Muscle of back (tissue), 11 donors: ENCODE results near the gene CBFB. TPM values are rescaled to one million over a fixed set of nuclear protein-coding genes. Genes with fewer than 3 reads are reported as not detected.

ENCODE experiments used
- DNase-seq, 3 donors: peaks; one replicate each; pipeline versions ENCODE4 v3.0.0 to v3.0.0-alpha.2; 2013
- polyA plus RNA-seq, 10 donors: library from polyadenylated mRNA; unstranded; fragments of 120-200 nt; gene quantifications; one replicate each; pipeline ENCODE4 v1.2.1, GENCODE V29; 2013; ENCODE audit not compliant: insufficient read length in 10 of 10

The CBFB gene
- polyA plus RNA-seq, 10 donors: 36.8 to 59.8 (median 40.7) TPM

DNA sequence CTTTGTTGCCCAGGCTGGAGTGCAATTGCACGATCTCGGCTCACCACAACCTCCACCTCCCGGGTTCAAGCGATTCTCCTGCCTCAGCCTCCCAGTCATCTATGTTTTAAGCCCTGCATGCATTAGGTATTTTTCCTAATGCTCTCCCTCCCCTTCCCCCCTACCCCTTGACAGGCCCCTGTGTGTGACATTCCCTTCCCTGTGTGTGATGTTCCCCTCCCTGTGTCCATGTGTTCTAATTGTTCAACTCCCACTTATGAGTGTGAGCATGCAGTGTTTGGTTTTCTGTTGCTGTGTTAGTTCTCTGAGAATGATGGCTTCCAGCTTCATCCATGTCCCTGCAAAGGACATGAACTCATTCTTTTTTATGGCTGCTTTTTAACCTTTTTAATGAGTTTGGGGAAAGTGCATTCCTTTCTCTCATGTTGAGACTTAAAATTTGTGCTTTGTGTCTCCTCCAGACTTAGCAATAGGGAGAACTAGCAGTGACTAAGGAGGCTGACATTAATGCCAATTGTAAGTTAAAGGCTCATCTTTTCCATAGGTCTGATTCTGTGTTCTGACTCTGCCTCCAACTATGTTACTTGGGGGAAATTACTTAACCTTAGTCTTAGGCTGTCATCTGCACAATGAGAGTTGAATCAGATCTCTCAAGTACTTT, 63.1 kb downstream of the CBFB start:
- DNase-seq: peak in 2 of 3 donors; percentile 34 to 84

DNA sequence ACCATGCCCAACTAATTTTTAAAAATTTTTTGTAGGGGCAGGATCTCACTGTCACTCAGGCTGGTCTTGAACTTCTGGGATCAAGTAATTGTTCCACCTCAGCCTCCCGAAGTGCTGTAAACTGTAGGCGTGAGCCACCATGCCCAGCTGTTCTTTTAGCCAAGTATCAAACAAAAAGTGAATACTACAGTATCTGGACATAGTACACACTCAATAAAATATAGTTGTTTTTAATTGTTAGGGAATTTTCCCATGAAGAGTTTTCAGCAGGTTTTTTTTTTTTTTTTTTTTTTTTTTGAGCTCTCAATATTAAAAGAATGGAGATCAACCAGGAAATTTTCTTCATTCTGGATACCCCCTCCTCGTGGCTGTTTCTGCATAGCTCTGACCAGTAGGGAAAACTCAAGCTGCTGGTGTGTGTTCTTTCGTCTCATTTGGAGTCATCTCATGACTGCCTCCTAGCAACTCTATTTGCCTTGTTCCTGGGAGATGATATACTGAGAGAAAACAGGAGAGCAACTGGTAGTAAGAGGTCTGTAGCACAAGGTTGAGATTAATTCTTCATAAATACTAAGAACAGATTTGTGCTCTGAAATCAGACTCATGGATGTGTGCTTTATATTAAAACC, 64.3 kb downstream of the CBFB start:
- no peak for DNase-seq

GRCh38 chr16:67098599-67098998, 69.7 kb downstream of the CBFB start:
- DNase-seq: no peak

- peak in 1 of 3 donors; percentile 30 for DNase-seq
These were observed 71.8 kb downstream of the CBFB start for GRCh38 chr16:67100569-67101310.

GRCh38 chr16:67101311-67102082, 72.5 kb downstream of the CBFB start:
- peak in 1 of 3 donors; percentile 67 for DNase-seq

DNA sequence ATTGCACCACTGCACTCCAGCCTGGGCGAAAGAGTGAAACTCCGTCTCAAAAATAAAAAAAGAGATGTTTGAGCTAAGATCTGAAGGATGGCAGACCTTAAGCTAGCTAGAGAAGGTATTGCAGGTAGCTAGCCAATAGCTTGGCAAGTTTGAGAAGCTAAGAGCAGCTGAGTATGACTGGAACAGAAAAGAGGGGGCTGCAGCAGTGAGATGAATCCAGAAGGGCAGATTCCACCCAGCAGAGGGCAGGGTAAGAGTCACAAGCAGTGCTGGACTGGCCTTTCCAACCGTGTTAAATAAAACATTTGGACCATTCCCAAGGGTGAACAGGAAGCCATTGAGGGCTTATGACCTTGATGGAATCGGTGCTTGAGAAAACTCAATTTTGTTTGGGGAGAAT, 75.1 kb downstream of the CBFB start:
- peak in 1 of 3 donors; percentile 23 for DNase-seq

- no peak for DNase-seq
These were observed 75.9 kb downstream of the CBFB start for GRCh38 chr16:67104845-67105244.

- DNase-seq: peak in 1 of 3 donors; percentile 21
These were observed 76.3 kb downstream of the CBFB start for GRCh38 chr16:67105246-67105645.

GRCh38 chr16:67105881-67106280, 76.9 kb downstream of the CBFB start:
- peak in 2 of 3 donors; percentile 61 to 62 for DNase-seq

GRCh38 chr16:67108489-67108888, 79.5 kb downstream of the CBFB start:
- no peak for DNase-seq

DNA sequence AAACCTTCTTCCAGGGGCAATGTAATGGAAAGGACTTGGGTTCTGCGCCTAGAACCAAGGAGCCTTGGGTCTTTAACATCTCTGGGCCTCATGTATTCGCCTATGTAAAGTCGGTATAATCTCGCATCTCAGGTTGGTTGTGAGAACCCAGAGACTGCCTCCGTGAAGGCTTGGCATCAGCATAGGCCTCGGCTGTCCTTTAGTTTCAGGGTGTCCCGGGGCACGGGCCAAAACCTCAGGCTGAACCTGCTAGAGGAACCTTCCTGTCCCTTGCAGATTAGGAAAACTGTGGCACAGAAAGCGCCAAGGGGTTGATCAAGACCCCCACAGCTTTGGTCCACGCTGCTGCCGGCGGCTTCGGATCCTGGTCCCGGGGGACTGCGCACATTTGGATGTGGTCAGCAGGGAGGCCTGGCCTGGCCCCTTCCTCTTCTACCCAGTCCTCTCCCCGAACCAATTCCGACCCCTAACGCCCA, 80.0 kb downstream of the CBFB start:
- DNase-seq: no peak

DNA sequence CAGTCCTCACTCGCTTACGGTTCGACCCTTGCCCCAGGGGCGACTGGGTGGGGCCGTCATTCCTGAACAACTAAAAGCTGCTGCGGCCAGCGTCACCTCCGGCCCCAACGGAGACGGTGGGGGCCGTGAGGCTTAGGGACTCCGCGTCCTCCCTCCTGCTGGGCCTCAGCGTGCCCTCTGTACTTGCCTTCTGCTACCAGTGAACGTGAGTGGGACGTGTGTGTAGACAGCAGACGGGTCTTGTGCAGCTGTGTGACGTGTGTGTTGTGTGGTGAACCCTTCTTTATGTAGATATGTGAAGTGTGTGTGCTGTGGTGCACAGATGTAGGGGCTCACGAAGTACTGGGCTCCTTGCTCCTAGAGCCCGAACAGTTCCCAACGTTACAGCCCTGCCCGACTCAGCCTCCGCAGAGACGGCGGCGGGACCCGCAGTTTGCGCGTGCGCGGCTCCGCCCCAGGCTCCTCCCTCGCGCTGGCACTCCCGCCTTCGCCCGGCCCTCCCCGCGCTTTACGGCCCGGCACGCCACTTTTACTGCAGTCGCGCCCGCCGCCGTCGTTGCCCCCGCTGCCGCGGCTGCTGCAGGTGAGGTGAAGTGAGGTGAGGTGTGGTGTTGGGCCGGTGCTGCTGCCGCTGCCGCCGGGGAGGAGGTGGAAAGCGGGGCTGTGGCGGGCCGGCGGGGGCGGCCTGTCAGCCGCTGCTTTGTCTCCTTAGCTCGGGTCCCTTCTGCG, 80.6 kb downstream of the CBFB start, which contains the start of gene PHAF1:
Gene PHAF1, plus strand, starts transcription at position 535 of the 729 bp plus-strand sequence. CDS start 235 bp downstream, outside the sequence.
- DNase-seq: peak; percentile 91 to 98 (median 95)

DNA sequence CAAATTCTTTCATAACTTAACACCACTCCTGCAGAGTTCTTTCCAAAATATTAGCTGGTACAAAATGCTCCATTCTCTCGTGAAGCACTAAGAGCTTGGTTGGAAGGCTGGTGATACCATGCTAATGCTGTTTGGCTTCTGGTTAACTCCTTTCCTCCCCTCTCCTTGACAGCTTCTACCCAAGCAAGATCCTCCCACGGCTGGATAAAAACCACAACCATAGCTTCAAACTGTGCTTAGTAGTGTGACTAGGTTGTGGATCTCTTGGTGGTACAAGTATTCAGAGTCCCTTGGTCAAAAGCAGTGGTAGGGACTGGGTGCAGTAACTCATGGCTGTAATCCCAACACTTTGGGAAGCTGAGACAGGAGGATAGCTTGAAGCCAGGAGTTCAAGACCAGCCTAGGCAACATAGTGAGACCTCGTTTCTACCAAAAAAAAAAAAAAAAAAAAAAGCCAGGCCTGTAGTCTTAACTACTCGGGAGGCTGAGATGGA, 83.0 kb downstream of the CBFB start:
- DNase-seq: no peak

- DNase-seq: no peak
These were observed 83.8 kb downstream of the CBFB start for GRCh38 chr16:67112591-67113399.

- no peak for DNase-seq
These were observed 85.8 kb downstream of the CBFB start for GRCh38 chr16:67114793-67115192.

- peak in 1 of 3 donors; percentile 78 for DNase-seq
These were observed 86.7 kb downstream of the CBFB start for GRCh38 chr16:67115639-67116038.

- no peak for DNase-seq
These were observed 87.7 kb downstream of the CBFB start for GRCh38 chr16:67116388-67117311.

GRCh38 chr16:67117716-67118115, 88.8 kb downstream of the CBFB start:
- no peak for DNase-seq

GRCh38 chr16:67120025-67120424, 91.1 kb downstream of the CBFB start:
- DNase-seq: no peak
